GM10248 (cell line): ENCODE measurements around the gene MRPL20.
A peak's percentile ranks its signal among the peaks of the same experiment; 100 is the strongest.

Experiments
- CTCF ChIA-PET: fragments of 300-600 bp; sonication (Branson Sonifier 250); formaldehyde crosslinking; extraction: SDS; loops from one replicate; lab custom pipeline; 2021; ENCODE audit warnings: antibody characterized with exemption; lab: Yijun Ruan, JAX
- POLR2A ChIA-PET: fragments of 350-650 bp; sonication (Branson Sonifier 250); formaldehyde crosslinking; extraction: SDS; loops from one replicate; lab custom pipeline; 2020; ENCODE audit warnings: antibody characterized with exemption; lab: Yijun Ruan, JAX
- DNase-seq: peaks from one replicate; pipeline ENCODE4 v3.0.0; 2012; ENCODE audit errors: extremely low spot score
- CTCF ChIP-seq: IDR thresholded peaks from 2 replicates; pipeline ENCODE4 v1.5.1; 2012; ENCODE audit warnings: mild to moderate bottlenecking, low read depth; ENCODE audit errors: extremely low read depth, missing control alignments, control extremely low read depth

Gene MRPL20

GRCh38 chr1:1400576-1401456, 6.3 kb downstream of the MRPL20 start:
- CTCF ChIA-PET, result interaction anchor here (0.9 to 2.9 kb wide), 9 partner anchors 9 to 104 kb away, joined by 3 to 20 read pairs (median 6); partner anchors contain the start of gene AURKAIP1
- no peak for TF ChIP-seq CTCF
- DNase-seq, result no peak
- POLR2A ChIA-PET, result interaction anchor here (1.3 kb wide), 1 partner anchor 25 kb away, joined by 4 read pairs; no protein-coding TSS in a partner anchor

- no peak for TF ChIP-seq CTCF
- ChIA-PET POLR2A (interaction anchor here (1.3 kb wide), 1 partner anchor 24 kb away, joined by 4 read pairs; no protein-coding TSS in a partner anchor), CTCF (interaction anchor here (0.9 to 2.9 kb wide), 9 partner anchors 9 to 105 kb away, joined by 3 to 20 read pairs (median 6); partner anchors contain the start of gene AURKAIP1)
- DNase-seq, result no peak
These were observed 7.1 kb downstream of the MRPL20 start for GRCh38 chr1:1399872-1400575.

GRCh38 chr1:1399187-1399871, 7.8 kb downstream of the MRPL20 start, which contains the start of gene CCNL2:
CCNL2 (minus strand) TSS chr1:1399335; CDS start chr1:1399306, 29 bp downstream.
- no peak for TF ChIP-seq CTCF
- CTCF ChIA-PET, result interaction anchor here (0.8 to 2.9 kb wide), 12 partner anchors 10 to 106 kb away, joined by 3 to 20 read pairs (median 6); partner anchors contain the start of gene AURKAIP1
- peak; percentile 99 for DNase-seq
- POLR2A ChIA-PET, result interaction anchor here (1.0 to 1.4 kb wide), 3 partner anchors 10 to 27 kb away, joined by 4 to 8 read pairs (median 5); partner anchors contain the start of gene AURKAIP1

- ChIA-PET CTCF (interaction anchor here (0.8 to 2.9 kb wide), 13 partner anchors 9 to 106 kb away, joined by 3 to 20 read pairs (median 6); partner anchors contain the start of gene AURKAIP1), POLR2A (interaction anchor here (1.0 to 1.4 kb wide), 3 partner anchors 10 to 26 kb away, joined by 4 to 8 read pairs (median 5); partner anchors contain the start of gene AURKAIP1)
- TF ChIP-seq CTCF, result no peak
- DNase-seq, result no peak
These were observed 8.4 kb downstream of the MRPL20 start for GRCh38 chr1:1398677-1399186.

- ChIA-PET CTCF (interaction anchor here (1.2 to 2.9 kb wide), 4 partner anchors 9 to 26 kb away, joined by 6 to 20 read pairs (median 12); partner anchors contain the start of gene AURKAIP1), POLR2A (interaction anchor here (1.4 kb wide), 2 partner anchors 9 kb away, joined by 3 to 8 read pairs; no protein-coding TSS in a partner anchor)
- TF ChIP-seq CTCF, result no peak
- no peak for DNase-seq
These were observed 9.1 kb downstream of the MRPL20 start for GRCh38 chr1:1397839-1398523.
